ENCODE measurements around the gene ARL8A. TPM values are rescaled to one million over a fixed set of nuclear protein-coding genes. Genes with fewer than 3 reads are reported as not detected.

The ARL8A gene
- total RNA-seq, 2 donors from 2014 or later = 30.3 to 57.0 TPM

DNA sequence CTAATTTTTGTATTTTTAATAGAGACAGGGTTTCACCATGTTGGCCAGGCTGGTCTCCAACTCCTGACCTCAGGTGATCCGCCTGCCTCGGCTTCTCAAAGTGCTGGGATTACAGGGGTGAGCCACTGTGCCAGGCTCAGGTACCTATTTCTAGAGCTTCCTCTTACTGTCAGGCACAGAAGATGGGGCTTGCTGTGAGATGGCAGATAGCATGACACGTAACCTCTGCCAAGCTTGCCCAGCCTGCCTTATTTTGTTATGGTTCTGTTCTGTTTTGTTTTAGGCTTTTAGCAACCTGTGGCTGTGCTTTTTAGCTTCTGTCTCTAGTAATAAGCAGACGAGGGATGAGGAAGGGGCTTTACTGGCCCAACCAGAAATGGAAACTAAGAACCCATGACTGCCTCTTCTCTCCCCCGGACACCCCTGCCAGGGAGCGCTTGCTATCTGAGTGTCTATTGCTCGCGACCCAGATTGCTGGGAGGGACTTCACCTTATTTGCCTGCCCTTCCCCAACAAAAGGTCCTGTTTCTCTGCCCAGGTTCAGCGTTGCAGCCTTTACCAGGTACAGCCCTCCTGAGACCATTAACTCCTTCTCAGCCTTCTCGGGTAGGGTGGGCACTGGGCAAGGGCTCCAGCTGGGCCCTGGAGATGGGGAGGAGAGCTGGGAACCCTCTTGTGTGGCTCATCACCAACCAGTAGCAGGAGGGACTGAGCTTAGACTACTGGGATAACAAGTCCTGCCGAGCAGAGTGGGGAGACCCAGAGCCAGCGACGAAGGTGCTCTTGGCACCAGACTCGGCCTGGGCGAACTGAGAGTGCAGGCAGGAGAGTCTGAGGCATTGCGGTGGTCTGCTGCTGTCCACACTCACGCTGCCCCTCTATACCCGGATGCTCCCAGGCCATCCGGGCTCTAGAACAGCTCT, 35.6 kb upstream of the ARL8A start:
- H3K4me3 ChIP-seq = no peak overlapping the region
- no peak for DNase-seq
- no peak overlapping the region for H3K27ac ChIP-seq
- no peak overlapping the region for H3K9ac ChIP-seq (ENCODE audit: low read depth in 2 of 2, low read length in 2 of 2)
- TF ChIP-seq CTCF (IDR thresholded peaks at IDR 0.05) = no peak
- H3K4me1 ChIP-seq = no peaks in the 10 kb centered on the region
- no peaks in the 10 kb centered on the region for H3K9me3 ChIP-seq
- H3K27me3 ChIP-seq = no peaks in the 10 kb centered on the region
- no peaks in the 10 kb centered on the region for H3K36me3 ChIP-seq
- intact Hi-C loops (cut with DNase I) = no loop called here

DNA sequence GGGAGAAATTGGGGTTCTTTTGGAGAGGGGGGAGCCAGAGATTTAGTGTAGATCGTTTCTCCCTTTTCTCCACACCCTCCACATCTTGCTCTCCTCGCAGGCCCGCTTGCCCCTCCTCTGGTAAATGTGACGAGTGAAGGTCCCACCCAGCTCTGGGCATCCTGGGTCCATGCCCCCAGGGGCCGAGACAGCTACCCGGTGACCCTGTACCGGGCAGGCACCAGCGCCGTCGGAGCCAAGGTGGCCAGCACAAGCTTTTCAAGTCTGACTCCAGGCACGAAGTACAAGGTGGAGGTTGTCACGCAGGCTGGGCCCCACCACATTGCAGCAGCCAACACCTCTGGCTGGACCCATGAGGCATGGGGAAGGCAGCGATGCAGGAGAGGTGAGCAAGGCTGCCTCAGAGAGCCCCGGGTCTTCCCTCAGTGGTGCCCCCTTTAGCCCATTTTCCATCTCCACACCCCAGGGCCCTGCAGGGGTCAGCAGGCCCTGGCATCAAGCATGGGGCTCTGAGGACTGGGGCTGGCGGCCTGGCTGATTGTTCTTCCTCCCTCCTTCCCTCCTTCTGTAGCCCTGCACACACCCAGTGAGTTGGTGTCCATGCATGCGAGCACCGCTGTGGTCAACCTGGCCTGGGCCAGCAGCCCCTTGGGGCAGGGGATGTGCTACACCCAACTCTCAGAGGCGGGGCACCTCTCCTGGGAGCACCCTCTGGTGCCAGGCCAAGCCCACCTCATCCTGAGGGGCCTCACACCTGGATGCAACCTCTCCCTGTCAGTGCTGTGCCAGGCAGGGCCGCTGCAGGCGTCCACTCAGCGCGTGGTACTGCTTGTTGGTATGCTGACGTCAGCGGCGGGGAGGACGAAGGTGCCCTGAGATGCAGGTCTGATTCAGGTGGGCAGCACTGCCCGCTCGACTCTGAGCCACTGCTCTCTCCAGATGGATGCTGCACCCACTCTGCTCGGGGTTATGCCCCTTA, 32.7 kb upstream of the ARL8A start:
- no peak for DNase-seq
- no peak for TF ChIP-seq CTCF (IDR thresholded peaks at IDR 0.05)
- Histone ChIP-seq H3K27me3 (no peaks in the 10 kb centered on the region), H3K9ac (ENCODE audit: low read depth in 2 of 2, low read length in 2 of 2) (no peak overlapping the region), H3K9me3 (no peaks in the 10 kb centered on the region), H3K36me3 (no peaks in the 10 kb centered on the region), H3K4me3 (no peak overlapping the region), H3K4me1 (no peaks in the 10 kb centered on the region), H3K27ac (no peak overlapping the region)
- intact Hi-C loops (cut with DNase I) = no loop called here

GRCh38 chr1:202173993-202174392, 29.5 kb upstream of the ARL8A start:
- no peak overlapping the region for H3K9ac ChIP-seq (ENCODE audit: low read depth in 2 of 2, low read length in 2 of 2)

DNA sequence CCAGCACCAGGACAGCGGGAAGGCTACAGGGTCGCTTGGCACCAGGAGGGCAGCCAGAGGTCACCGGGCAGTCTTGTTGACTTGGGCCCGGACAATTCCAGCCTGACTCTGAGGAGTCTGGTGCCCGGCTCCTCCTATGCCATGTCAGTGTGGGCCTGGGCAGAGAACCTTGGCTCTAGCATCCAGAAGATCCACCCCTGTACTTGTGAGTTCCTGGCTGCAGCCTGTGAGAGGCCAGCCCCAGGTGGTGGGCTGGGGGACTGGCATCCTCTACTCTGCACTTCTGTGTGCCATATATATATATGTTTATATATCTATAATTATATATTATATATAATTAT, 27.4 kb upstream of the ARL8A start:
- Histone ChIP-seq H3K4me1 (no peaks in the 10 kb centered on the region), H3K27ac (no peak overlapping the region), H3K9me3 (no peaks in the 10 kb centered on the region), H3K27me3 (no peaks in the 10 kb centered on the region), H3K9ac (ENCODE audit: low read depth in 2 of 2, low read length in 2 of 2) (no peak overlapping the region), H3K4me3 (no peak overlapping the region), H3K36me3 (no peaks in the 10 kb centered on the region)
- DNase-seq = no peak
- intact Hi-C loops (cut with DNase I) = no loop called here
- no peak for TF ChIP-seq CTCF (IDR thresholded peaks at IDR 0.05)

More at GRCh38 chr1:202173993-202174392, 29.5 kb upstream of the ARL8A start:
- Histone ChIP-seq H3K4me1 (no peaks in the 10 kb centered on the region), H3K9me3 (no peaks in the 10 kb centered on the region), H3K27ac (no peak overlapping the region), H3K27me3 (no peaks in the 10 kb centered on the region), H3K36me3 (no peaks in the 10 kb centered on the region), H3K4me3 (no peak overlapping the region)
- intact Hi-C loops (cut with DNase I) = no loop called here
- no peak for DNase-seq
- TF ChIP-seq CTCF (IDR thresholded peaks at IDR 0.05) = no peak

DNA sequence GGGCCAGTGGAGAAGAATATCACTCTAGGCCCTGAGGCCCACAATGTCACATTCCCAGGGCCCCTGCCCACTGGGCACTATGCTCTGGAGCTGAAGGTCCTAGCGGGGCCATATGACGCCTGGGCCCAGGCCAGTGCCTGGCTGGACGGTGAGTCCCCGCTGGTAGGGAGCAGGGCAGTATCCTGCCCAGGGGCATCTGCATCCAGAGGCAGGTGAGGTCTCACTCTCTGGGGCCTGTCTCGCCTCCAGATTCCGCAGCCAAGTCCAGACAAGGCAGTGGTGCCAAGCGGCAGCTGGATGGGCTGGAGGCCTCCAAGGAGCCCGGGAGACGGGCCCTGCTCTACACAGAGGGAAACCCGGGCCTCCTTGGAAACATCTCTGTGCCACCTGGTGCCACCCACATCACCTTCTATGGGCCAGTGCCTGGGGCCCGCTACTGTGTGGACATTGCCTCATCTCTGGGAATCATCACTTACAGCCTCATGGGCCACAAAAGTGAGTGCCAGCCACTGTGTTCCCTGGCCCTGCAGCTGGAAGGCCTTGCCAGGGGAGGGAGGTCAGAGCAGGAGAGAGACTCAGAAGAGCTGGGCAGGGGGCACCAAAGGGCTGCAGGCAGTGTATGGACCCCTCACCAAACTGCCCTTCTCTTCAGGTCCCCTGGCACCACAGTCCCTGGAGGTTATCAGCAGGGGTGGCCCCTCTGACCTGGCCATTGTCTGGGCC, 26.9 kb upstream of the ARL8A start:
- TF ChIP-seq CTCF (IDR thresholded peaks at IDR 0.05) = no peak
- no peaks in the 10 kb centered on the region for H3K9me3 ChIP-seq
- H3K36me3 ChIP-seq = no peaks in the 10 kb centered on the region
- H3K27me3 ChIP-seq = no peaks in the 10 kb centered on the region
- no peak overlapping the region for H3K9ac ChIP-seq (ENCODE audit: low read depth in 2 of 2, low read length in 2 of 2)
- DNase-seq = no peak
- no peaks in the 10 kb centered on the region for H3K4me1 ChIP-seq
- H3K27ac ChIP-seq = no peak overlapping the region
- intact Hi-C loops (cut with DNase I) = no loop called here
- no peak overlapping the region for H3K4me3 ChIP-seq
